ENCODE data around the gene RPL19.

DNA sequence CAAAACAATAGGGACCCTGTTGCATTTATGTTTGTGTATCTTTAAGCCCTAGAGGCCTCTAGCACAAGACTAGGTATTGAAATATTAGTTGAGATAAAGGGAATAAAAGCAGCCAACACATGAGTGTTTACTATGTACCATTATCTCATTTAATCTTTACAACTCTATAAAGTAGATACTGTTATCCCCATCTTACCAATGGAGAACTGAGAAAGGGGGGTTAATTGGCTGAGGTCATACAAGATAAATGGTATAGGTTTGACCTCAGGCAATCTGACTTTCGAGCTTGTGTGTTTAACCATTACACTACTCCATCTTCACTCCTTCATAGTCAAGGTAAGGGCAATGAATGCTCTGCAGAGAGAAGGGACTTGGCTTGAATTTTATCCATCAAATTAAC lies 51.9 kb downstream of the RPL19 start:
- TF ChIP-seq, protein P1, sequence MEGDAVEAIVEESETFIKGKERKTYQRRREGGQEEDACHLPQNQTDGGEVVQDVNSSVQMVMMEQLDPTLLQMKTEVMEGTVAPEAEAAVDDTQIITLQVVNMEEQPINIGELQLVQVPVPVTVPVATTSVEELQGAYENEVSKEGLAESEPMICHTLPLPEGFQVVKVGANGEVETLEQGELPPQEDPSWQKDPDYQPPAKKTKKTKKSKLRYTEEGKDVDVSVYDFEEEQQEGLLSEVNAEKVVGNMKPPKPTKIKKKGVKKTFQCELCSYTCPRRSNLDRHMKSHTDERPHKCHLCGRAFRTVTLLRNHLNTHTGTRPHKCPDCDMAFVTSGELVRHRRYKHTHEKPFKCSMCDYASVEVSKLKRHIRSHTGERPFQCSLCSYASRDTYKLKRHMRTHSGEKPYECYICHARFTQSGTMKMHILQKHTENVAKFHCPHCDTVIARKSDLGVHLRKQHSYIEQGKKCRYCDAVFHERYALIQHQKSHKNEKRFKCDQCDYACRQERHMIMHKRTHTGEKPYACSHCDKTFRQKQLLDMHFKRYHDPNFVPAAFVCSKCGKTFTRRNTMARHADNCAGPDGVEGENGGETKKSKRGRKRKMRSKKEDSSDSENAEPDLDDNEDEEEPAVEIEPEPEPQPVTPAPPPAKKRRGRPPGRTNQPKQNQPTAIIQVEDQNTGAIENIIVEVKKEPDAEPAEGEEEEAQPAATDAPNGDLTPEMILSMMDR (IDR thresholded peaks at IDR 0.05; ENCODE audit: low read depth, low read length, missing input control) = no peak
- no peak for TF ChIP-seq EGR1 (IDR thresholded peaks at IDR 0.05; ENCODE audit: low read depth in 2 of 2)
- TF ChIP-seq, protein P2, sequence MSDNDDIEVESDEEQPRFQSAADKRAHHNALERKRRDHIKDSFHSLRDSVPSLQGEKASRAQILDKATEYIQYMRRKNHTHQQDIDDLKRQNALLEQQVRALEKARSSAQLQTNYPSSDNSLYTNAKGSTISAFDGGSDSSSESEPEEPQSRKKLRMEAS (IDR thresholded peaks at IDR 0.05) = no peak
- TF ChIP-seq, protein P3, sequence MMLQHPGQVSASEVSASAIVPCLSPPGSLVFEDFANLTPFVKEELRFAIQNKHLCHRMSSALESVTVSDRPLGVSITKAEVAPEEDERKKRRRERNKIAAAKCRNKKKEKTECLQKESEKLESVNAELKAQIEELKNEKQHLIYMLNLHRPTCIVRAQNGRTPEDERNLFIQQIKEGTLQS (IDR thresholded peaks at IDR 0.05) = no peak
- TF ChIP-seq, protein P4, sequence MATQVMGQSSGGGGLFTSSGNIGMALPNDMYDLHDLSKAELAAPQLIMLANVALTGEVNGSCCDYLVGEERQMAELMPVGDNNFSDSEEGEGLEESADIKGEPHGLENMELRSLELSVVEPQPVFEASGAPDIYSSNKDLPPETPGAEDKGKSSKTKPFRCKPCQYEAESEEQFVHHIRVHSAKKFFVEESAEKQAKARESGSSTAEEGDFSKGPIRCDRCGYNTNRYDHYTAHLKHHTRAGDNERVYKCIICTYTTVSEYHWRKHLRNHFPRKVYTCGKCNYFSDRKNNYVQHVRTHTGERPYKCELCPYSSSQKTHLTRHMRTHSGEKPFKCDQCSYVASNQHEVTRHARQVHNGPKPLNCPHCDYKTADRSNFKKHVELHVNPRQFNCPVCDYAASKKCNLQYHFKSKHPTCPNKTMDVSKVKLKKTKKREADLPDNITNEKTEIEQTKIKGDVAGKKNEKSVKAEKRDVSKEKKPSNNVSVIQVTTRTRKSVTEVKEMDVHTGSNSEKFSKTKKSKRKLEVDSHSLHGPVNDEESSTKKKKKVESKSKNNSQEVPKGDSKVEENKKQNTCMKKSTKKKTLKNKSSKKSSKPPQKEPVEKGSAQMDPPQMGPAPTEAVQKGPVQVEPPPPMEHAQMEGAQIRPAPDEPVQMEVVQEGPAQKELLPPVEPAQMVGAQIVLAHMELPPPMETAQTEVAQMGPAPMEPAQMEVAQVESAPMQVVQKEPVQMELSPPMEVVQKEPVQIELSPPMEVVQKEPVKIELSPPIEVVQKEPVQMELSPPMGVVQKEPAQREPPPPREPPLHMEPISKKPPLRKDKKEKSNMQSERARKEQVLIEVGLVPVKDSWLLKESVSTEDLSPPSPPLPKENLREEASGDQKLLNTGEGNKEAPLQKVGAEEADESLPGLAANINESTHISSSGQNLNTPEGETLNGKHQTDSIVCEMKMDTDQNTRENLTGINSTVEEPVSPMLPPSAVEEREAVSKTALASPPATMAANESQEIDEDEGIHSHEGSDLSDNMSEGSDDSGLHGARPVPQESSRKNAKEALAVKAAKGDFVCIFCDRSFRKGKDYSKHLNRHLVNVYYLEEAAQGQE (IDR thresholded peaks at IDR 0.05) = no peak
- no peak for TF ChIP-seq SP1 (IDR thresholded peaks at IDR 0.05)
- TF ChIP-seq TAF1 (conservative IDR thresholded peaks at IDR 0.05) = no peak

Measured in liver (tissue), 3 donors.